Heart right ventricle (tissue), 16 donors: ENCODE results near the gene NRDE2. TPM values are rescaled to one million over a fixed set of nuclear protein-coding genes. Genes with fewer than 3 reads are reported as not detected.

Source experiments
- ATAC-seq, 8 donors: fragments of 200-7000 bp; cut with Tn5 transposase; one replicate each; pipeline ENCODE4 v1.9.1; 2020; ENCODE audit warnings: mild to moderate bottlenecking in 8 of 8, moderate library complexity in 8 of 8, moderate number of reproducible peaks in 1 of 8
- DNase-seq, 2 donors: peaks; one replicate each; pipeline ENCODE4 v3.0.0-alpha.2; 2020
- H3K27ac ChIP-seq, 10 donors: fragments of 200-600 bp; sonication (generic) in 2 of 10; one replicate each; pipeline versions ENCODE4 v1.5.0 to v1.8.0; 2020 to 2022; ENCODE audit warnings: mild to moderate bottlenecking in 3 of 10
- H3K27me3 ChIP-seq, 7 donors: fragments of 200-600 bp; one replicate each; pipeline ENCODE4 v1.8.0; 2021 to 2022; ENCODE audit warnings: mild to moderate bottlenecking in 2 of 7
- H3K36me3 ChIP-seq, 9 donors: fragments of 200-600 bp; sonication (generic) in 1 of 9; one replicate each; pipeline versions ENCODE4 v1.5.0 to v1.8.0; 2020 to 2022; ENCODE audit warnings: mild to moderate bottlenecking in 2 of 9
- H3K4me1 ChIP-seq, 9 donors: fragments of 200-600 bp; sonication (generic) in 1 of 9; one replicate each; pipeline versions ENCODE4 v1.5.0 to v1.8.0; 2020 to 2022; ENCODE audit warnings: mild to moderate bottlenecking in 4 of 9
- H3K4me3 ChIP-seq, 10 donors: fragments of 200-600 bp; sonication (generic) in 2 of 10; one replicate each; pipeline versions ENCODE4 v1.5.0 to v1.8.0; 2020 to 2022; ENCODE audit warnings: mild to moderate bottlenecking in 7 of 10, moderate library complexity in 2 of 10
- H3K9me3 ChIP-seq, 11 donors: fragments of 200-600 bp in 10 of 11; sonication (generic) in 2 of 11; one replicate each; pipeline versions ENCODE4 v1.5.0 to v1.8.0; 2013 to 2022; ENCODE audit warnings: mild to moderate bottlenecking in 2 of 11, control low read depth in 1 of 11, moderate library complexity in 1 of 11
- CTCF ChIP-seq, 9 donors: fragments of 200-600 bp; sonication (generic) in 2 of 9; IDR thresholded peaks; one replicate each; pipeline versions ENCODE4 v1.5.0 to v1.8.0; 2021 to 2022; ENCODE audit warnings: antibody characterized with exemption in 9 of 9, mild to moderate bottlenecking in 5 of 9, moderate library complexity in 1 of 9
- WGBS, 2 donors: extraction: QIAGEN DNeasy Blood & Tissue Kit; methylation state at CpG; one replicate each; pipeline ENCODE4 v1.1.7; 2013; ENCODE audit warnings: inconsistent platforms in 1 of 2; 5-methylcytosine and 5-hydroxymethylcytosine counted together
- intact Hi-C, 10 donors: fragments of 100-400 bp; cut with DNase I; formaldehyde crosslinking; loops; one replicate each; pipeline versions ENCODE4 v1.11.1 to v1.14.2; 2022
- polyA plus RNA-seq, 2 donors: library from polyadenylated mRNA; stranded (reverse); fragments of 200-250 nt; gene quantifications; one replicate each; pipeline ENCODE4 v1.2.3, GENCODE V29; 2013
- total RNA-seq, 10 donors: library from RNA; stranded (reverse); fragmentation: NEBNext Ultra II Directional in 3 of 10; extraction: Animal tissue kit (Norgen Biotek cat#: 25700) in 3 of 10; gene quantifications; one replicate each; pipeline versions ENCODE4 v1.2.1 to v1.2.4, GENCODE V29; 2021 to 2023
- donor health status: Arrhythmogenic right ventricular cardiomyopathy.
- donor health status: ischemic (EF 13 %, LVEDD 7.1; RV severe dilation, severe dysfunction).
- donor health status: healthy with polysubstance abuse.
- donor health status: DM: no; HTN: yes; CAD: no.
- donor health status: DM: no; HTN: no; CAD: no.
- donor health status: ischemic (EF 25% LVEDD 6.9; RV normal size, moderate dysfunction).
- donor health status: ischemic (EF 25% LVEDD 5.7; RV mildly dilated, moderate dysfunction).
- donor health status: healthy.
- donor health status: DM: yes; HTN: yes; CAD: no.
- donor health status: Ischemic cardiomyopathy.
- donor health status: ischemic (EF 35%, LVEDD 5.7; RV mildly dilated, moderate dysfunction).
- donor health status: nonischemic (EF 11% LVEDD 7.7; RV severe dilation, severe dysfunction).
- donor health status: DM: yes; HTN: yes; CAD: no.
- donor health status: PGD.
- donor health status: ischemic (EF 29% LVEDD 5.4; RV normal size, mild dysfunction).
- donor health status: nonischemic (EF 23%, LVEDD 6.1; RV moderate dilation, normal function).

Gene NRDE2
- total and polyA plus RNA-seq, 12 donors, result 4.3 to 16.7 (median 13.5) TPM

GRCh38 chr14:90273532-90273931, 58.2 kb downstream of the NRDE2 start:
- Histone ChIP-seq H3K27me3 (no peaks in the 10 kb centered on the region), H3K4me1 (peaks cover 0 to 37% (median 12%) of the 10 kb centered on the region in 9 donors), H3K27ac (no peak overlapping the region), H3K4me3 (no peak overlapping the region), H3K36me3 (peaks cover 0 to 86% (median 43%) of the 10 kb centered on the region in 9 donors), H3K9me3 (no peaks in the 10 kb centered on the region)
- DNase-seq, result no peak
- no peak for TF ChIP-seq CTCF (IDR thresholded peaks at IDR 0.05)
- ATAC-seq, result peak in 1 of 8 donors; percentile 3
- intact Hi-C loops, result no loop called here
- 62 to 76% methylated on average over 8 of the region's 8 CpGs for WGBS, 2 donors

GRCh38 chr14:90272523-90272922, 59.2 kb downstream of the NRDE2 start:
- Histone ChIP-seq H3K27ac (peak overlapping the region in 3 of 10 donors; percentile 9 to 31 (median 19)), H3K9me3 (no peaks in the 10 kb centered on the region), H3K4me1 (peaks cover 0 to 33% (median 12%) of the 10 kb centered on the region in 9 donors), H3K27me3 (no peaks in the 10 kb centered on the region), H3K4me3 (no peak overlapping the region), H3K36me3 (peaks cover 0 to 86% (median 44%) of the 10 kb centered on the region in 9 donors)
- no peak for TF ChIP-seq CTCF (IDR thresholded peaks at IDR 0.05)
- 62 to 72% methylated on average over 9 to 10 of the region's 10 CpGs for WGBS, 2 donors
- DNase-seq (no peak), ATAC-seq (peak in 4 of 8 donors; percentile 34 to 48 (median 40))
- intact Hi-C loops, result no loop called here

GRCh38 chr14:90268420-90268819, 63.3 kb downstream of the NRDE2 start:
- Histone ChIP-seq H3K27me3 (no peaks in the 10 kb centered on the region), H3K36me3 (peaks cover 0 to 100% (median 77%) of the 10 kb centered on the region in 9 donors), H3K27ac (no peak overlapping the region), H3K4me3 (no peak overlapping the region), H3K9me3 (no peaks in the 10 kb centered on the region), H3K4me1 (peaks cover 0 to 6% (median 0%) of the 10 kb centered on the region in 9 donors)
- no peak for TF ChIP-seq CTCF (IDR thresholded peaks at IDR 0.05)
- WGBS, 2 donors, result 87 to 89% methylated on average over 4 of the region's 4 CpGs
- ATAC-seq (no peak), DNase-seq (no peak)
- intact Hi-C loops, result no loop called here

GRCh38 chr14:90266441-90267154, 65.1 kb downstream of the NRDE2 start:
- 91 to 95% methylated on average over 9 of the region's 9 CpGs for WGBS, 2 donors
- ATAC-seq, result peak in 3 of 8 donors; percentile 34 to 65 (median 36)
- Histone ChIP-seq H3K36me3 (peaks cover 0 to 100% (median 75%) of the 10 kb centered on the region in 9 donors), H3K4me3 (no peak overlapping the region), H3K27ac (no peak overlapping the region), H3K9me3 (no peaks in the 10 kb centered on the region), H3K4me1 (no peaks in the 10 kb centered on the region), H3K27me3 (no peaks in the 10 kb centered on the region)
- TF ChIP-seq CTCF (IDR thresholded peaks at IDR 0.05), result no peak
- no peak for DNase-seq
- intact Hi-C loops, result no loop called here
